Measurements from ENCODE around the gene LSG1.

LSG1 gene

DNA sequence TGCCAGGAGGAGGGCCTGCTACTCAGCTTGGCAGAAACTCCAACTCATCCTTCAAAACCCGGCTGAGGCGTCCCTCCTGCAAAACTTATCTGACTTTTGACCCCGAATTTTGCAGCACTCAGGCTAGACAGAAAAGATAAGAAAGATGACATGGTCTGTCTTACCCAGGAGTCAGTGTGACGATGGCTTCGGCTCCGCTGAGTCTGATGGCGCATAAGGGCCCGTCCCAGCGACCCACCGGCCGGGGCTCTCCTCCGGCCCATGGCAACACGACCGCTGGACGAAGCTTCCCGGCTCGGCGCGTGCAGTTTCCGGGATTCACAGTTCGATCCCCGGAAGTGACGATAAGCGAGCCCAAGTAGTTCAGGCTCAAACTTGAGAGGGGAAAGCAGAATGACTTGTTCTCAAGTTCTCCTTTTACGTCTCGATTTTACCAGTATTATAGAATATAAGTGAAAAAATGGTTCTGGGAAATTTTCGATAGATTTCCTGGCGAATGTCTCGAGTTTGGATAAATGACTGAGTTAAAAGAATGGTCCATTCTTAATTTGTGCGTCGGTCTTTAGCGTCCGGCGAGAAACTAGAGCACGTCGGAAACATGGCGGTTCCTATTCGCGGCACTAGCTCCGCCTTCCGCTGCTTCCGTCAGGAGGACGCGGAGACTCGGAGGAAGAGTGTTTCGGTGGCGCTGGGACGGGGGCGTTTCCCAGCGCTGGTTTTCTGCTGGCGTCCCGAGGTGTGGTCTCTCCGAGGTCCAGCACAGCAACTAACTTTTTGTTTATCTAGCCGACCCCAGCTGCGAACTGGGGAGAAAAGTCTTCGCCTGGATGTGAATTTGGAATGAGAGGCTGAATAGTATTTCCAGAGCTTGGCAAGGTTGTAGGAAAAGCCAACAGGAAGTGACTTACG is at the start of gene LSG1:
Gene LSG1 (minus strand): TSS at position 292 of the 909 bp plus-strand sequence. CDS start 29 bp downstream, at position 263.
- in situ Hi-C loops (cut with MboI; ENCODE audit: low sequenced_read_pairs) = no loop called here

DNA sequence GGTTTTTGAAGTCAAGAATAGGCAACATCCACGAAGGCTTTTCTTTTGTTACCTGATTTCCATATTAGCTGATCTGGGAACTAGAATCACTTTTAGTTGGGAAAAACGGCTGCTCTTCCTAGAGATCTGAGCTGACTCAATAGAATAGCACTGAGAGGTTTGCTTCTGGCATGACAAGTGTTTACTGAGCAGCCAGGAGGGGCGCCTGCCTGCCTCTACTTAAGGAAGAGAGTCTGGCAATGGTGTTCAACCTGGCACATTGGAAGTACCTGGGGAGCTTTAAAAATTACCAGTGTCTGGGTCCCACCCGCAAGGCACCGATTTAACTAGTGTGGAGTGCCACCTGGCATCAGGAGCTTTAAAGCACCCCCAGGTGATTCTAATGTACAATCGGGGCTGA is 48.1 kb upstream of the LSG1 start:
- in situ Hi-C loops (cut with MboI; ENCODE audit: low sequenced_read_pairs) = no loop called here

DNA sequence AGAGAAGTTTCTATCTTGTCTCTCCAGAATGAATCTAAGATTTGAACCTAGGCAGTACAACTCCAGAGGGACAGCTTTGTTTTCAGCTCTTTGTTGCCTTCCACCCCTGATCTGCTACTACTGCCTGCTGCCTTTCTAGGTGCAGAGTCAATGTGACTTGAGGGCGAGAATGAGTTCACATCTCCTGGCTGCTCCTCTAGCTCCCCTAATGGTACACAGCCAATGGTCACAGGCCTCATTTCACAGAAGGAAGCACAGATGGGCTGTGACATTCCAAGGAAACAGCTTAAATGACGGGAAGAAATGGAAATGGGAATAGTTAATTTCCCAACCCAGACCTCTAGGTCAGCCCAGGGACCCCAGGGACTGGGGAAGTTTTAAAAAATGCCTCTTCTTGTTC is 46.1 kb upstream of the LSG1 start:
- in situ Hi-C loops (cut with MboI; ENCODE audit: low sequenced_read_pairs) = no loop called here

DNA sequence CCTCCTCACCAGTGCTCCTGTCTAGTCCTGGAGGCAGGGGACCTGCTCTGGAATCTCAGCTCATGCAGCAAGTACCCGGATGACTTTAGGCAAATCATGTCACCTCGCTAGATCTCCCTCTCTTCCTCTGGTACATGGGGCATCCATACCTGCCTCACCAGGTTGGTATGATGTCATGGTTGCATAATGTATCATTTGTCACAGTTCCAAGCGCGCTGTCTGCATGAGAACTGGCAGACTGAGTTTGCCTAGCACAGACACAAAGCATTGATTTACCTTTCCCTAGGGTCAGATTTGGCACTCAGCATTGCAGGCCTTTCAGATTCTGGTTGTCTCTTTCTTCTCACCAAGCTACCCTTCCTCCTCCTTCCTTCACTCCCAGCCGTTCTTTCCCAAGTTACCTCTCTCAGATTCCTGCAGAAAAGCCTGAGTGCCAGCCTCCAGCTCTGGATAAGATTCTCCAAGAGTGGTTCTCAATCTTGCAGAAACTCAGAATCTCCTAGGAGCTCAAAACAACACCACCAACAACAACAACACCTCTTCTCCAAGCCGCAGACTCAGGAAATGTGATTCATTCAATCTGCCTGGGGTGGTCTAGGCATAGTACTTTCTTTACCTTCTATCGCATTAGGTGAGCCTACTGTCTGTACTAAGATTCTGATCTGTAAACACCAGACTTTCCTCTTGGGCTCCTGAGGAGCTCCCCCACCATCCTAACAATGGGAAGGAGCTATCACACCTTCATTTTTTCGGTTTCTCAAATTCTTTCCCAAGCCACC is 43.2 kb upstream of the LSG1 start:
- in situ Hi-C loops (cut with MboI; ENCODE audit: low sequenced_read_pairs) = no loop called here

DNA sequence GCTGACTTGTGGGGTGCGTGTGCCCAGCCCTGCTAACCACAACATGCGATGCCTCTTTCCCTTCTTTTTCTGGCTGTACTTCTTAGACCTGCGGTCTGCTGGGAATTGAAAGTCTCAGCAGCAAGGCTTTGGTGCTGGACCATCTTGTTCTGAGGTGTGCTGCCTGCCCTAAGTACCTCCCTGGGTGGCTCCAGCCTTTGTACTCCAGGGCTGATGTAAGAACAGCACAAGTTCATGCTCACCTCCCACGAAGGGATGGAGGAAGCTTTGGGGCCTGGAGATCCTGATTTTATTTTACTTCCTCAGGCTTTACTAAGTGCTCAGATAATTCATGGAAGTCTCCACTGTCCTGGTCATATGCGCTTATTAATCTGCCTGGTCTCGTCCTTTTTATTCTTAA is 42.6 kb upstream of the LSG1 start:
- in situ Hi-C loops (cut with MboI; ENCODE audit: low sequenced_read_pairs) = no loop called here

DNA sequence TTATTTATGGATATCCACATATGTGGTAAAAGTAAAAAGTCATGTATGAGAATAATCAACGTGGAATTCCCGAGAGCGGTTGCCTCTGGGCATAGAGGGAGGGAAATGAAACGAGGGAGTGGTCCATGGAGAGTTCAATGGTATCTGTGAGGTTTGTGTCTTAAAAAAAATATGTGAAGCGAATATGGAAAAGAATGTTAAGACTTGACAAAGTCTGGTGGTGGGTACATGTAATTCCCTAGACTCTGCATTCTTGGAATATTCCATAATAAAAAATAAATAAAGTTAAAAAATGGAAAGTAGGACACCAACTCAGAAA is 42.1 kb upstream of the LSG1 start:
- in situ Hi-C loops (cut with MboI; ENCODE audit: low sequenced_read_pairs) = no loop called here

DNA sequence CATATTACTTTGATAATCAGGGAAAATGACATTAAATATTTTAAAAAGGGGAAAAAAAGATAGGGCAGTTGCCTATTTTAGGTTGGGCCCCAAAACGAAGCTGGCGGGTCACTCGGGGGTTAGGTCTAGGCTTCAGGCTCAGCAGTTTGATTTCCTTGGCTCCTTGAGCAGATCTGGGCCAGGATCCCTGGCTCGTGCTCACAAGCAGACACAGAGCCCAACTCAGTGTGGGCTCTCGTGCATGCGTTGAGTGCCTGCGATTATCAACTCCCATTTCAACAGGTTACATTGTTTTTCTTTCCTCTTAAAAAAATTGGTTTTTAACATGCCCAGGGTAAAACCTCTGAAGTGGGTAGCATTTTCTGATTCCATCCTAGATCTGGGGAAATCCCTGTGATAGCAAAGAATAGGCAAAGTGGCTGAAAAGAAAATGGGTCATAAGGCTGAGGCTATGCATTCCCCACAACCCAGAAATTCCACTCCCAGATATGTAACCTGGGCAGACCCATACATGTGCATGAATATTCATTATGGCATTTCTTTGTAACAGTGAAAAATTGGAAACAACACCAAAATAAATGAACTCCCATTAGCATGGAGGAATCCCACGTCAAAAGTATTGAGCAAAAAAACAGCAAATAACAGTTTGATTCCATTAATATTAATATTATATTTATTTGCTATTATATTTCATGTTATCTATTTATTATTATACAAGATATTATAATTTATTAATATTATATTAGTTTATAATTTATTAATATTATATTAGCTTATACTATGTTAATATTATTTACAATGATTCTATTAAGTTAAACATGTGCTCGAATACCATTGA is 41.5 kb upstream of the LSG1 start:
- in situ Hi-C loops (cut with MboI; ENCODE audit: low sequenced_read_pairs) = no loop called here

DNA sequence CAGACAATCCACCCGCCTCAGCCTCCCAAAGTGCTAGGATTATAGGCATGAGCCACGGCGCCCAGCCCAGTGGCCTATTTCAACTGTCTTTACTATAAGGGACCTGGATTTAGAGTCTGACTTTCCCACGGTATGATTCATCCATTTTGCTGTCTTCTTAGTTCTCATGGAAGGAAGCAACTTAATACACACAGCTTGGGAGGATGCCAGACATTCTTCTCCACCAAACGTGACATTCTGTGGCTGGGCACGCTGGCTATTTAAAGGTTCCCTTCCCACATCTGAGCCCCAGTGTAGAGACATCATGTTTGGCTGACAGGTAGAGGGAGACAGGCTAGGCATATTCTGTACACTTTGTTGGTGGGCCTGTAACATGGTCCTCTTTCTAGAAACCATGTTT is 39.9 kb upstream of the LSG1 start:
- in situ Hi-C loops (cut with MboI; ENCODE audit: low sequenced_read_pairs) = no loop called here

DNA sequence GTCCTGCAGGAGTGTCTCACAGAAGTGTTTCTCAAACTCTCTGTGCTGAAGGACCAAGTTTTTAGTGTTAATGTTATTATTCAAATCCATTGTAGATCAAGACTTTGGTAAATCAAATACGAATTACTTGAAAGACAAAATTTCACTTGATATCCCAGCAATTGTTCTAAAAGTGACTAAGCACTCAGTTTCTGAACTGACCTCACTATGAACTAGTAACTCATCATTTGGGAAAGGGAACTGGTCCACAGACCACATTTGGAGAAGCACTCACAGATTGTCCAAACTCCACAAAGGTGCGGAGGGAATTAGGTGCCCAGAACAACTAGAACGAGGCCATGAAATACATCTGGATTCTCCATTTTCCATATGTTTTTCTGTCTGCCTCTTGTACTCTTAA is 39.3 kb upstream of the LSG1 start:
- in situ Hi-C loops (cut with MboI; ENCODE audit: low sequenced_read_pairs) = no loop called here

DNA sequence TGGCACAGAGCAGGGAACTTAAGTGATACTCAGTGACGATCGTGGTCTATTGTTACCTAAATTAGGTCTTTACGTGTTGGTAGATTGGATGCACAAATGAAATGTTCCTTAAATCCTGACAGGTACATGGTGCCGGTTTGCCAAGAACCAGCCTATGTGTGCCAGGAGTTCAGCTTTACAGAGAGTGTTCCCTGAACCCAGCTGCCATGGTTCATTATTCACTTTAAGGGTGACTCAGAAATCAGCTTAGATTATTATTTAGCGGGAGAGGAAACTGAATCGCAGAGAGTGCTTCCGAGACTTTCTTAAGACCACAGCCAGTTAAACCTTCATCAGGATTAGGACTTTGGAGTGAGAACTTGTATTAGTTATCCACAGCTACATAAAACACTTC is 35.2 kb upstream of the LSG1 start:
- in situ Hi-C loops (cut with MboI; ENCODE audit: low sequenced_read_pairs) = no loop called here

DNA sequence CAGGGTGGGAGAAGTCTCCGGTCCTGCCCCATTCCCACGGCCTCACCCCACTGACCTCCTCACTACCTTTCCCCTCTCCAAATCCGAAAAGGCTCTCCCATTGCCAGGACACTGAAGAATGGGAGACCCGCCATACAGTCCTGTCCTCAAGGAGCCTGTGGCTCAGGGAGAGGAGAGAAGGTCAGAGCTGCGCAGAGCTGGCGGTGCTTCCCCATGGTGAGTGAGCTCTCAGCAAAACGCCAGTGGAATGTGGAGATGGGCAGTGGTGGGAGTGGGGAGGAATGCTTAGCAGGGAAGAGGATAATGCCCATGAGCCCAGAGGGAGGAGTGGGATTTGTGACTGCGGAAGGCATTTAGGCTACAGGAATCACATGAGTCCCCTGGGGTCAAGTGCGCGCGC is 33.8 kb upstream of the LSG1 start:
- in situ Hi-C loops (cut with MboI; ENCODE audit: low sequenced_read_pairs) = no loop called here

DNA sequence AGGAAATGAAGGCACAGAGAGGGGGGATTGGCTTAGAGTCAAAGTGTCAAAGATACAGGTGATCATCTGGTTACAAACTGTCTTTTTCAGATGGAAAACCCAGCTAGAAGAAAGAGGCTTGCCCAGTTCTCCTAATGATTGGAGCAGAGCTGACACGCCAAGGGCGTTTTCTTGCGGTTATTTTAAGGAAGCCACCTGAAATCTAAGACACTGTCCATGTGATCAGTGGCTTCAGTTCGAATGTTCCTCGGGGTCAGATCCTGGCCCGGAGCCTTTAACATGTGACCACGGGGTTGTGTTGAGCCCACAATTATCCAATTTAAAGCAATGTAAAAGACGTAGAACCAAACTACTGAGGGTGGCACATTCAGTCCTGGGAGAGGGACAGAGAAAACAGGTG is 33.2 kb upstream of the LSG1 start:
- in situ Hi-C loops (cut with MboI; ENCODE audit: low sequenced_read_pairs) = no loop called here

DNA sequence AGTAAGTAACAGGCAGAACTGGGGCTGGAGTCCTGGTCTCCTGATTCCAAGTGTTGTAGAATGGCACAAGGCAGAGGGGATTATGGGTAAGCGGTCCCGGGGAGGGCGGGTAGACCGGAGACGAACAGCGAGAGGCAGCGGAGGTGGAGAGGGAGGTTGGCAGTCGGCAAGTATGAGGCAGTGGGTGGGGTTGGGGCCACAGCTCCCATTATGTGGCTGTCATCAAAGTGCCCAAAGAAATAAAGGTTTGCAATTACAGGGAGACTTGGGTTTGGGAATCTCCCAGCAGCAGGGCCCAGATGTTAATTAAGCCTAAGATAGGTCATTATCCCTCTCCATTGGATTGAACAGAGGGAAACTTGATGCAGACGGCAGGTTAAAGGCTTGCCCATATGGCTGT is 30.6 kb upstream of the LSG1 start:
- in situ Hi-C loops (cut with MboI; ENCODE audit: low sequenced_read_pairs) = no loop called here

DNA sequence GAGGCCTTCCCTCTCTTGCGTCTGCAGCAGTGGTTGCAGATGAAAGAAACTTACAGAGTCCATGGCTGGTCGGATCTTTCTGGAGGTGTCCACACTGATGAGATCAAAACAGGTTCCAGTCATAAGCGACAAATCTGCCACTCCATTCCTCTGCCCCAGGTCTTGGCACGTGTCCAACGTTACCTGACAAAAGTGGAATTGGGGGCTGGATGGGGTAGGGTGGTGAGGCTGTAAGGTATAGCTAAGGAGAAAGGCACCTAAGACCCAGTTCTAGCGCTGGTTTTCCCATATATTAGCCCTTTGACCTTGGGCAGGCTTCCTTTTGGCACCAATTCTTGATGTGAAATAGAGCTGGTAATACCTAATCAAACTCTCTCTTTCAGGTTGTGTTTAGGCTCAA is 24.7 kb upstream of the LSG1 start:
- in situ Hi-C loops (cut with MboI; ENCODE audit: low sequenced_read_pairs) = no loop called here

DNA sequence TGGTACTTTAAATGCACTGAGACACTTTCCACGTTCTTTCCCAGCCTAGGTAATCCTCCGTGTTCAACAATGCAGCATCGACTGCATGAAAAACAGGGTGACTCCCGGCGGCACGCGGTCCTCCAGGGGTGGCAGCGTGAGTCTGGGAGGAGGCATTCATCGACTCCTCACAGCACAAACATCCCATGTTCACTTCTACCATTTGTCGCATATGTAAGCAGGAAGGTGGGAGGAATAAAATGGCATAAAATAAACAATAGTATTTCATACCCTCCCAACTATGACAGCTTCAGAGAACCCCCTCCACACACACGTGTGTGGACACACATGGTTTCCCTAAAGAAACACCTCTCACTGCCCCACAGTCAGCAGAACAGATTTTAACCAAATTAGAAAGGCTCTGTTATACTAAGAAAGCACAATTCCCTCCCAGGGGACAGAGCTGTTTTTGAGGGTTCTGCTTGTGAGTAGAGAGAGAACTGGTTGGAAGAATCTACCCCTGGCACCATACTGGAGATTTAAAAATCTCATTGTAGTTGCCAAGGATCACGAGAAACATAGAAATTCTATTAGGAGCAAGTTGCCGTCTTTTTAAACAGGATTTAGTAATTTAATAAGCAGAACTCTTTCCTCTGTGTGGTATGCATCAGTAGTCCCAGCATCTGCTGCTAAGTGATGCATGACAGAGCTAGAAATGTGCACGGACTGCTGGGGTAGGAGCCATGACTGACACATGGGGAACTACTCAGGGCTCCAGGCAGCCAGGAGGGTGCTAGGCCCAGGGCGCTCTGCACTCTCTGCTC is 19.7 kb upstream of the LSG1 start:
- in situ Hi-C loops (cut with MboI; ENCODE audit: low sequenced_read_pairs) = no loop called here

DNA sequence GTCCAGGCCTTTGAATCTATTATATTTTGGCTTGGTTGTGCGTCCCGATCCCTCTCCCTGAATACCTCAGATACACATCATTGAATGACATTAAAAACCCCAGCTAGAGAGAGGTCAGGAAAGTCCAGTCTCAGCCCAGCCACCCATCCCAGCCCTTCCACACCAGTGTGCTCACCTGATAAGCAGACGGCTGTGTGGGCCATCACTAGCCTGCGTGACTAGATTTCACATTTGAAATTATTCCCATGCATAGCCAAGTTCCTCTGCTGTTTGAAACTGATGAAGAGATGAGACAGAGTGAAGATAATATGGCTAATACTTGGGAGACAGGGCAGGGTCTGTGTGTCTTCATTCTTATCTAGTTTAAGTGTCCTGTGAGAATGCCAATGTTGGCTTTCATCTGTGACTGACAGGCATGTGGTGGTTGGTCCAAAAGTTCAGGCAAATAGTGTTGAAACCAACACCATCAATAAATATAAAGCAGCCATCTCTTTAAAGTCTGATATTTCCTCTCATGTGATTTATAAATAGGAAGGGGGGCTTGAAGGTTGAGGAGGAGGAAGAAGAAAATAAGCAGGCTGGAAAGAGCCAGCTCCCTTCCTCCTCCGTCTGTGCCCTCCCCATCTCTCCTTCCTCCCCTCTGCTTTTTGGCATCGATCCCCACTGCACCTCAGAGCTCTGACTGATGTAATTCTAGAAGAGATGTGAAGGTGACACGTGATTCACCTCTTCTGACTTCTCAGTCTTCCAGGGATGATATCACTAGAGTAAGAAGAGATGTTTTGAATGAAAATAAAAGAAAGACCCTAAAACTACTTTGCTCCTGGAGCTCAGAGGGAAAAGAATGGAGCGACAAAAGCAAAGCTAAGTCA is 18.7 kb upstream of the LSG1 start:
- in situ Hi-C loops (cut with MboI; ENCODE audit: low sequenced_read_pairs) = no loop called here

DNA sequence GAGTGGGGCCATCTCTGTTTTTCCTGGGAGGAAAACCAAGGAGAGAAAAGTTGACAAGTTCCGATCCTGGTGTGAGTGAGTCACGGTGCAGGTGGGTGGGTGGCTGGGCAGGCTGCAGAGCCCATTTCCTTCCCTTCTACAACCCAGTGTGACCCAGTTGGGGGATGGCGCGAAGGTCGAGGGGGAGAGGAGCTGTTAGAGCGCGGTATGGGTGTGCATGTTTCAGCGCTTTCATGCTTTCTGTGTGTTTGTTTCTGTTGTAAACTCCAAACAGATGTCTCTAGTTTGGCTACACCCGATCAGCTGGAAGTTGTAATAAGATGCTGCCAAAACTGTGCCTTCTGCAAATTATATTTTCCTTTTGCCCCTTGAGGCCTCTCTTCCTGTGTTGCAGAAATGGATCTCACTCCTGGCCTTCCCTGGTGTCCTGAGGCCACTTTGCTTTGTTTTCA is 17.5 kb upstream of the LSG1 start:
- in situ Hi-C loops (cut with MboI; ENCODE audit: low sequenced_read_pairs) = loop anchor here (10.0 kb wide), 2 partner anchors 415 to 575 kb away; no protein-coding TSS in a partner anchor

DNA sequence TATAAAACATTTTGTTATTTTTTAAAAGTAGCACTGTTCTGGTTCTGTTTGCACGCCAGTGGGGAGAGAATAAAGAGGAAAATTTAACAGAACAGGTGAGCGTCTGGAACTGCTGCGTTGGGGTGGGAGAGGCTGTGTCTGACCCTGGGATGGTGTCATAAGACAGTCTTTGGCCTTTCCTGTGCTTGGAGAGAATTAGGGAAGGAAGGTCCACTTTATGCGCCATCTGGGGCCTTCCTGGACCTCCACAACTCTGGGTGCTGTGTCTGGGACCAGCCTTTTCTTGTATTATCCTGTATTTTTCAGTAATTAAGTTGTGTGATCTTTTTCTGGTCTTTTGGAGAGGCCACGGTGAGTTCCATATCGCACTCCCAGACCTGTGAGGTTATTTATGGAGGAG is 17.0 kb upstream of the LSG1 start:
- in situ Hi-C loops (cut with MboI; ENCODE audit: low sequenced_read_pairs) = loop anchor here (10.0 kb wide), 2 partner anchors 416 to 576 kb away; no protein-coding TSS in a partner anchor

DNA sequence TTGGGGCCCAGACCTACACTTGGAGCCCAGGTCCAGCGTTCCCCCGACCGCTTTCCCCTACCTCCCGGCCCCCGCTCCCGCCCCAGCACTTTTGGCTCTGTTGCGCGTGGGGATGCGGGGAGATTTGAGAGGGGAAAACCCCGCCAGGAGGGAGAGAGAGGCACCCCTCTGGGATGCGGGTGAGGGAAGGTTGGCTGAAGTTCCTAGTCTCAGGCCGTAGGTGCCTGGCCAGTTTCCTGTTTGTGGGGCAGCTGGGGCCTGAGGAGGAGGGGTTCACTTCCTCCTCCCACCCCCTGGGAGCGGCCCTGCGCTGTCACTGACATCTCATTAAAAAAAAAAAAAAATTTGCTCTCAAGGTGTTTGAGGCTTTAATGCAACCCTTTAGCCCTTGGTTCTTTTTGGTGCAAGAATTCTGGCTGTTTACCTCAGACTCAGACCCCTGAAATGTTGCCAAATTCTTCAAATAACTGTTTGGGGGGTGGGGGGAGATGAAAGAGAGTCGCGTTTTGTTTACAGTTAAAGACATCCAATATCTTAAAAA is 16.3 kb upstream of the LSG1 start:
- in situ Hi-C loops (cut with MboI; ENCODE audit: low sequenced_read_pairs) = loop anchor here (10.0 kb wide), 2 partner anchors 417 to 577 kb away; no protein-coding TSS in a partner anchor

Data from HL-60/S4 treated with phorbol 12-myristate 13-acetate at 8.2 ng/mL for 4 days and 3 days (cell line).